Endodermal cell (in vitro differentiated cells): ENCODE data around the gene ZNF771. TPM values are rescaled to one million over a fixed set of nuclear protein-coding genes. Genes with fewer than 3 reads are reported as not detected.
"Not testable (repeated sequence)": the region's sequence is repeated elsewhere in the genome, so short reads cannot be mapped to it uniquely, and the experiment has no call there.

Experiments used
- DNase-seq: peaks from one replicate; pipeline ENCODE4 v3.0.0-alpha.2; 2017
- H3K27ac ChIP-seq: 2 replicates; pipeline ENCODE4 v1.5.1; 2013; ENCODE audit warnings: mild to moderate bottlenecking, low read depth, low read length, moderate library complexity
- H3K27me3 ChIP-seq: 2 replicates; pipeline ENCODE4 v1.6.1; 2013; ENCODE audit warnings: mild to moderate bottlenecking, low read length, moderate library complexity; ENCODE audit not compliant: insufficient read depth, control insufficient read depth, poor library complexity, severe bottlenecking
- H3K36me3 ChIP-seq: 2 replicates; pipeline ENCODE4 v1.7.0; 2013; ENCODE audit warnings: mild to moderate bottlenecking, low read length, moderate library complexity; ENCODE audit not compliant: control insufficient read depth, insufficient read depth
- H3K4me1 ChIP-seq: one replicate; pipeline ENCODE4 v1.7.0; 2013; ENCODE audit warnings: low read length; ENCODE audit not compliant: control insufficient read depth, insufficient read depth
- H3K4me3 ChIP-seq: 2 replicates; pipeline ENCODE4 v1.5.1; 2013; ENCODE audit warnings: mild to moderate bottlenecking, low read length, moderate library complexity
- H3K9ac ChIP-seq: 2 replicates; pipeline ENCODE4 v1.6.1; 2013; ENCODE audit warnings: mild to moderate bottlenecking, low read length, moderate library complexity; ENCODE audit not compliant: poor library complexity, severe bottlenecking; ENCODE audit errors: extremely low read depth
- H3K9me3 ChIP-seq: 2 replicates; pipeline ENCODE4 v1.6.1; 2013; ENCODE audit warnings: mild to moderate bottlenecking, low read length, moderate library complexity; ENCODE audit not compliant: control insufficient read depth
- H3K27ac Mint-ChIP-seq: 2 replicates; pipeline ENCODE4 v1.8.0; 2020; ENCODE audit warnings: mixed read lengths
- H3K27me3 Mint-ChIP-seq: 2 replicates; pipeline ENCODE4 v1.8.0; 2021; ENCODE audit warnings: mild to moderate bottlenecking, mixed read lengths; ENCODE audit not compliant: insufficient read depth
- H3K36me3 Mint-ChIP-seq: 2 replicates; pipeline ENCODE4 v1.8.0; 2020; ENCODE audit warnings: low read depth, mixed read lengths
- H3K4me1 Mint-ChIP-seq: 2 replicates; pipeline ENCODE4 v1.8.0; 2020; ENCODE audit warnings: mixed read lengths
- H3K4me3 Mint-ChIP-seq: 2 replicates; pipeline ENCODE4 v1.8.0; 2020; ENCODE audit warnings: mild to moderate bottlenecking, moderate library complexity, mixed read lengths
- H3K9me3 Mint-ChIP-seq: 2 replicates; pipeline ENCODE4 v1.8.0; 2020; ENCODE audit warnings: mild to moderate bottlenecking, mixed read lengths
- CTCF ChIP-seq: fragments of 200-600 bp; sonication (generic); conservative IDR thresholded peaks from 2 replicates; pipeline ENCODE4 v1.5.0; 2021; ENCODE audit warnings: antibody characterized with exemption, mild to moderate bottlenecking
- WGBS, 2 experiments: methylation state at CpG; one replicate each; pipeline versions ENCODE4 v1.1.5 to v1.1.7; 2013; ENCODE audit warnings: missing lambda C conversion rate in 2 of 2, mixed read lengths in 1 of 2; ENCODE audit not compliant: insufficient coverage in 1 of 2, insufficient read length in 1 of 2; 5-methylcytosine and 5-hydroxymethylcytosine counted together
- total RNA-seq, 2 donors: library from RNA; stranded (reverse); fragmentation: NEBNext Ultra II Directional in 1 of 2; extraction: Animal tissue kit (Norgen Biotek cat#: 25700) in 1 of 2; gene quantifications; 2 replicates in 1 of 2; 3 replicates in 1 of 2; pipeline ENCODE4 v1.2.1, GENCODE V29; 2021

The ZNF771 gene
- total RNA-seq, 2 donors from 2014 or later: 14.7 to 16.6 TPM

- WGBS, 2 experiments: 91 to 92% methylated on average over 10 to 11 of the region's 11 CpGs
- H3K9me3 Mint-ChIP-seq: peaks cover 3% of the 10 kb centered on the region
- H3K4me3 Mint-ChIP-seq: no peak overlapping the region
- Histone ChIP-seq H3K9me3 (no peaks in the 10 kb centered on the region), H3K27me3 (no peaks in the 10 kb centered on the region), H3K27ac (no peak overlapping the region), H3K36me3 (no peaks in the 10 kb centered on the region), H3K9ac (no peak overlapping the region), H3K4me3 (no peak overlapping the region), H3K4me1 (no peaks in the 10 kb centered on the region)
- no peak for DNase-seq
- no peaks in the 10 kb centered on the region for H3K27me3 Mint-ChIP-seq
- peaks cover 9% of the 10 kb centered on the region for H3K4me1 Mint-ChIP-seq
- no peak for TF ChIP-seq CTCF
- no peaks in the 10 kb centered on the region for H3K36me3 Mint-ChIP-seq
- H3K27ac Mint-ChIP-seq: no peak overlapping the region
These were observed 52.0 kb downstream of the ZNF771 start for GRCh38 chr16:30459456-30459855.

- not testable (repeated sequence) for H3K4me3 Mint-ChIP-seq, H3K36me3 ChIP-seq, H3K9me3 Mint-ChIP-seq, H3K27ac ChIP-seq, H3K9me3 ChIP-seq, H3K4me3 ChIP-seq, H3K4me1 ChIP-seq, DNase-seq, H3K27ac Mint-ChIP-seq, H3K4me1 Mint-ChIP-seq, H3K36me3 Mint-ChIP-seq, H3K9ac ChIP-seq, H3K27me3 ChIP-seq, H3K27me3 Mint-ChIP-seq
- 90 to 93% methylated on average over 3 to 5 of the region's 5 CpGs for WGBS, 2 experiments
These were observed 54.0 kb downstream of the ZNF771 start for GRCh38 chr16:30461426-30461825.

GRCh38 chr16:30464078-30464477 is 56.7 kb downstream of the ZNF771 start:
- H3K27me3 ChIP-seq: no peaks in the 10 kb centered on the region
- Mint-ChIP-seq H3K4me3 (no peak overlapping the region), H3K27me3 (no peaks in the 10 kb centered on the region), H3K27ac (no peak overlapping the region), H3K9me3 (peaks cover 3% of the 10 kb centered on the region), H3K4me1 (no peaks in the 10 kb centered on the region), H3K36me3 (no peaks in the 10 kb centered on the region)
- no peaks in the 10 kb centered on the region for H3K4me1 ChIP-seq
- H3K4me3 ChIP-seq: no peak overlapping the region
- no peaks in the 10 kb centered on the region for H3K36me3 ChIP-seq
- TF ChIP-seq CTCF: no peak
- H3K9me3 ChIP-seq: no peaks in the 10 kb centered on the region
- no peak for DNase-seq
- H3K27ac ChIP-seq: no peak overlapping the region
- no peak overlapping the region for H3K9ac ChIP-seq
- WGBS, 2 experiments: 91% methylated on average over 6 of the region's 7 CpGs

Other genes with a start within 250 kb of the ZNF771 start
- 1 to 10 TPM in 1 of 2 donors, under 1 TPM in 1; 0.93 to 2.1 TPM for gene CORO1A, start 224.0 kb upstream of the ZNF771 start, total RNA-seq
- 100 to 1,000 TPM; 125 to 134 TPM for gene BOLA2B, start 213.9 kb upstream of the ZNF771 start, total RNA-seq
- gene SLX1A, start 213.7 kb upstream of the ZNF771 start, total RNA-seq: 10 to 100 TPM; 37.7 to 48.8 TPM
- 10 to 100 TPM; 14.5 to 22.1 TPM for gene SULT1A3, start 208.4 kb upstream of the ZNF771 start, total RNA-seq
- 10 to 100 TPM; 18.3 to 31.1 TPM for gene NPIPB13, start 159.1 kb upstream of the ZNF771 start, total RNA-seq
- 10 to 100 TPM; 75.4 to 76.0 TPM for gene CD2BP2, start 52.3 kb upstream of the ZNF771 start, total RNA-seq
- 10 to 100 TPM; 30.7 to 36.3 TPM for gene TBC1D10B, start 37.1 kb upstream of the ZNF771 start, total RNA-seq
- gene MYL11, start 32.8 kb upstream of the ZNF771 start, total RNA-seq: 1 to 10 TPM in 1 of 2 donors, not detected in 1; 1.2 TPM
- 1 to 10 TPM; 1.1 to 2.3 TPM for gene SEPTIN1, start 25.0 kb upstream of the ZNF771 start, total RNA-seq
- gene ZNF48, start 12.2 kb upstream of the ZNF771 start, total RNA-seq: 10 to 100 TPM; 40.1 to 58.4 TPM
- gene DCTPP1, start 22.4 kb downstream of the ZNF771 start, total RNA-seq: 10 to 100 TPM; 54.8 to 61.9 TPM
- gene SEPHS2, start 38.3 kb downstream of the ZNF771 start, total RNA-seq: 10 to 100 TPM; 35.7 to 37.5 TPM
- gene ITGAL, start 65.1 kb downstream of the ZNF771 start, total RNA-seq: not detected
- gene ZNF768, start 119.0 kb downstream of the ZNF771 start, total RNA-seq: 10 to 100 TPM; 47.0 to 59.2 TPM
- 10 to 100 TPM; 15.5 to 17.1 TPM for gene ZNF747, start 127.3 kb downstream of the ZNF771 start, total RNA-seq
- 10 to 100 TPM; 19.0 TPM for gene ZNF764, start 150.8 kb downstream of the ZNF771 start, total RNA-seq
- 1 to 10 TPM; 6.4 to 7.5 TPM for gene ZNF688, start 164.1 kb downstream of the ZNF771 start, total RNA-seq
- 10 to 100 TPM; 22.5 to 24.0 TPM for gene ZNF785, start 178.1 kb downstream of the ZNF771 start, total RNA-seq
- 10 to 100 TPM; 13.0 to 15.8 TPM for gene ZNF689, start 202.8 kb downstream of the ZNF771 start, total RNA-seq
- 10 to 100 TPM; 21.2 to 35.4 TPM for gene PRR14, start 243.4 kb downstream of the ZNF771 start, total RNA-seq